ENCODE results near the gene ADAMTS9. TPM values are rescaled to one million over a fixed set of nuclear protein-coding genes. Genes with fewer than 3 reads are reported as not detected.

ADAMTS9 gene
- total and polyA plus RNA-seq, 5 experiments from 2014 or later: not detected

DNA sequence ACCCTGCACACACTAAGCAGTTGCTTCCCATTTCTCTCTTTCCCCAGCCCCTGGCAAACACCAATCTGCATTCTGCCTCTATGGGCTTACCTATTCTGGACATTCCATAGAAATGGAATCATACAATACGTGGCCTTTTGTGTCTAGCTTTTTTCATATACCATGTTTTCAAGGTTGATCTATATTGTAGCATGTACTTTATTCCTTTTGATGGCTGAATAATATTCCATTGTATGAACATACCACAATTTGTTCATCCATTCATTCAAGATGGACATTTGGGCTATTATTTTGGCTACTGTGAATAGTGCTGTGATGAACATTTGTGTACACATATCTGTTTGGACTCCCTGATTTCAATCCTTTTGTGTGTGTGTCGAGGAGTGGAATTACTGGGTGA, 18.1 kb upstream of the ADAMTS9 start:
- peaks cover 0 to 7% (median 0%) of the 10 kb centered on the region in 3 donors for H3K36me3 Mint-ChIP-seq
- no peaks in the 10 kb centered on the region for H3K4me1 Mint-ChIP-seq
- POLR2A ChIA-PET: no interaction called here
- H3K27me3 Mint-ChIP-seq: peaks cover 0 to 1% (median 0%) of the 10 kb centered on the region in 5 donors
- ATAC-seq: no peak
- peaks cover 2 to 23% (median 9%) of the 10 kb centered on the region in 9 donors for H3K9me3 Mint-ChIP-seq
- no peak overlapping the region for H3K4me3 Mint-ChIP-seq
- H3K27ac Mint-ChIP-seq: no peak overlapping the region
- DNase-seq: no peak

DNA sequence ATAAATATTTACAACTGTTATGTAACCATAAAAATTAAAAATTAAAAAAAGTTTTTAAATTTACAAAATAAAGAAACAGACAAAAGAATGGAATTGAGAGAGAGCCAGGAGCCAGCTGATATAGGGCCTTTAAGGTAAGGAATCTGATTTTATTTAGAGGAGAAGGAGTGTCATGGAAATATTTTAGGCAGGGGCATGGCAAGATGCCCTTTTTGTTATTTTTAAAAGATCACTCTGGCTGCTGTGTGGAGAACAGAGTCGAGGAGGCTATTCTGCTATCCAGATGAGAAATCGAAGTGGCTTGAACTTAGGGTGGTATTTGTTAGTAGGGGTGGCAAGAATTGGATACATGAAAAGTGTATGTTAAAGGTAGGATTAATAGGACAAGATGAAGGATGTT, 9.1 kb upstream of the ADAMTS9 start:
- Mint-ChIP-seq H3K27me3 (peaks cover 1 to 14% (median 8%) of the 10 kb centered on the region in 5 donors), H3K9me3 (peaks cover 0 to 14% (median 2%) of the 10 kb centered on the region in 9 donors), H3K36me3 (no peaks in the 10 kb centered on the region), H3K4me1 (no peaks in the 10 kb centered on the region), H3K27ac (no peak overlapping the region), H3K4me3 (no peak overlapping the region)
- no peak for ATAC-seq
- POLR2A ChIA-PET: no interaction called here
- DNase-seq: no peak

DNA sequence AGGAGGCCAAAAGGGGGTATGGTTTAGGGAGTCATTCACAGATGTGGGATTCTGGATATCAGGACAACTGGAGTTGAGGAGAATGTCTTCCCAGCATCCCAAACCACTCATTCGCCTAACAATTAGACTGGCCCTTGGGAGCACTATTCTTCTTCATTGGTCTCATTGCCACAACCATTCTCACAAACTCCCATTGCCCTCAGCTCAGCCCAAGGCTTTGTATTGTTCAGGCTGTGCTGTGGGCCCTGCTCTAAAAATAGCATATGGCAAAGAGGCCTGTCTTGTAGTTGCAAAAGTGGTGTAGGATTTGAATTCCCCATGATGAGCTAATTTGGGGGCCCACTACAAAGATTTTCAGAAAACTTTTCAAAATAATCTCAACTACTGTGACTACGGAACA, 6.3 kb upstream of the ADAMTS9 start:
- POLR2A ChIA-PET: no interaction called here
- DNase-seq: no peak
- H3K9me3 Mint-ChIP-seq: peaks cover 0 to 3% (median 0%) of the 10 kb centered on the region in 9 donors
- no peak overlapping the region for H3K4me3 Mint-ChIP-seq
- H3K27ac Mint-ChIP-seq: no peak overlapping the region
- H3K36me3 Mint-ChIP-seq: no peaks in the 10 kb centered on the region
- H3K4me1 Mint-ChIP-seq: no peaks in the 10 kb centered on the region
- no peak for ATAC-seq
- H3K27me3 Mint-ChIP-seq: peaks cover 3 to 30% (median 14%) of the 10 kb centered on the region in 5 donors

DNA sequence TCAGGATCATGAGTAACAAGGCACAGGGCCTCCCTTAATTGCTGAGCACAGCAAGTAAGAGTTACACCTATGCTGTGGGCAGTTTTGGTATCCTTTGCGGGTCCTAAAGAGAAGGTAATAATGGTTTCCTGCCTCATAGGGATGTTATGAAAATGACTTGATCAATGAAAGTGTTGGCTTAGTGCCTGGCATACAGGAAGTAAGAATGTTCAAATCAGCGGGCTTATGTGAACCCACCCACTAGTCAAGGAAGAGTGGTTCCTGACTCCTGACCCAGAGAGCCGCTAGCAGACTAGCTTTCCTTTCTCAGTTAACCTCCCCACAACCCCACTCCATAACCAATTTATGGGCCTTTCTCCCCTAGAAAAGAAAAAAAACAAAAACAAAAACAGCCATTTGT, 5.2 kb upstream of the ADAMTS9 start:
- Mint-ChIP-seq H3K27me3 (peaks cover 8 to 39% (median 22%) of the 10 kb centered on the region in 5 donors), H3K4me3 (no peak overlapping the region), H3K36me3 (no peaks in the 10 kb centered on the region), H3K27ac (no peak overlapping the region), H3K9me3 (peaks cover 0 to 3% (median 0%) of the 10 kb centered on the region in 9 donors), H3K4me1 (peaks cover 3 to 7% (median 4%) of the 10 kb centered on the region in 4 donors)
- POLR2A ChIA-PET: no interaction called here
- ATAC-seq (no peak), DNase-seq (no peak)

DNA sequence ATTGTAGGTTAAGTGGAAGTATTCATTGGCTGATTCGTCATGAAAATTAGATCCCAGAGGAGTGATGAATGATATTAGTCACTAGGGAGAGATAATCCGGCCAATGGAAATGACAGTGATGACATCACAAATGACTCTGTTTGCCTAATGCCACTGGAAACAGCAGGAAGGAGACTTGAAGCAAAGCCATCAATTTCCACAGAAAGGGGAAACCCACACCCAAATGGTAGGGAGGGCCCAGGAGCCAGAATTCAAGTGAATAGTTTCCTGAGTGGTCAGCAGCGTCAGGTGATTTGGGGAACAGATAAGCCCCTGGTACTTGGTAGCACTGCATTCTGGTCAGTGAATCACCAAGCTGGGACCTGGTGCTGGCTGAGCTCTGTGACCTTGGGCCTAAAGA, 3.3 kb upstream of the ADAMTS9 start:
- no peak overlapping the region for H3K27ac Mint-ChIP-seq
- no peak for ATAC-seq
- peaks cover 0 to 5% (median 0%) of the 10 kb centered on the region in 9 donors for H3K9me3 Mint-ChIP-seq
- peaks cover 18 to 55% (median 31%) of the 10 kb centered on the region in 5 donors for H3K27me3 Mint-ChIP-seq
- no peaks in the 10 kb centered on the region for H3K36me3 Mint-ChIP-seq
- DNase-seq: no peak
- peaks cover 6 to 16% (median 11%) of the 10 kb centered on the region in 4 donors for H3K4me1 Mint-ChIP-seq
- H3K4me3 Mint-ChIP-seq: no peak overlapping the region
- POLR2A ChIA-PET: no interaction called here

DNA sequence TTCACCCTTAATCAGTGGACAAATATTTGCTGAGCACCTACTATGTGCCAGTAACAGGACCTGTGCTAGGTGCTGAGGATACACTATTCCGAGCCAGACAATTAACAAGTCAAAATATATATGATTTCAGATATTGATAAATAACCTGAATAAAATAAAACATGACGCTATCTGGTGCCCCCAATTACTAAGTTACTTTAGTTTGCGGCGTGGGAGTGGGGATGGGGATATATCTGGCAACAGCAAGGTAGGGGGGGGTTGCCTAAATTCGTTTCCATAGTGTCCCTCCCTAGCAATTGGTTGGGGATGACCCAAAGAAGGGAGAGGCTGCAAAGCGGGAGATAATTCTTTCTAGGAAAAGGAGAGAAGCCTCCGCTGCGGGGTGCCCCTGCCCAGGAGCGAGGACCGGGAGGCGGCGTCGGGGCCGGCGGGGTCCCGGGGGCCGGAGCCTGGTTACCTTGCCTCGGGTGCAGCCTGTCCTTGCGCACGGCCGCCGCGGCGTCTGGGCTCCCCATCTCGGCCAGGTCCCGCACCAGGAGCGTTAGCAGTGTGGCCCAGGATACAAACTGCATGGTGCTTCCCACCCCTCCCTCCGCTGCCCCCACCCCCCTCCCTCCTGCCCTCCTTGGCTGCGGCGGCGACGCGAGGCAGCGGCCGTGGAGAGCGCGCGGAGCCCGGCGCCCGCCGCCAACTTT, 567 bp downstream of the ADAMTS9 start:
- no peak overlapping the region for H3K27ac Mint-ChIP-seq
- H3K4me1 Mint-ChIP-seq: peaks cover 6 to 17% (median 11%) of the 10 kb centered on the region in 4 donors
- H3K4me3 Mint-ChIP-seq: peak overlapping the region in 2 of 10 donors; percentile 41 to 62
- H3K9me3 Mint-ChIP-seq: peaks cover 0 to 5% (median 0%) of the 10 kb centered on the region in 9 donors
- peaks cover 30 to 82% (median 44%) of the 10 kb centered on the region in 5 donors for H3K27me3 Mint-ChIP-seq
- no peak for DNase-seq
- no peak for ATAC-seq
- H3K36me3 Mint-ChIP-seq: no peaks in the 10 kb centered on the region
- POLR2A ChIA-PET: no interaction called here

DNA sequence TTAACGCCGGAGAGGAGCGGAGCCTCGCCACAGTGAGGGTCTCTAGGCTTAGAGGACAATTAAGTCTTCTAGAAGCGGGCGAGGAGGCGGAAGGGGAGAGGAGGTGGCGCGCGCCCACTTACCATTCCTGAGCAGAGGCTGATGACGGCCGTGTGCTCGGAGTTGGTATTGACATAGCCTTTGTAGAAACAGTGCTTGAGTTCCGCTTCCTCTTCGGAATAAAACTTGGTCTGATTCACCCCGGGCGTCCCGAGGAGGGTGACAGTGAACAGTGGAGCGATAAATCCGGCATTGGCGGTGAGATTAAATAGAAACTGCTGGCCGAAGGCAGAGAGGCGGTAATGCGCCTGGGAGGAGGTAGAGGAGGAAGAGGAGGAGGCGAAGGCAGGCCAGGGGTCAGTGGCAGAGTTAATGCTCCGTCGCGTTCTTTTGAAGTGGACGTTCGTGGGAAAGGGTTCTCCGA, 1.3 kb downstream of the ADAMTS9 start:
- H3K27me3 Mint-ChIP-seq: peaks cover 29 to 75% (median 46%) of the 10 kb centered on the region in 5 donors
- H3K4me1 Mint-ChIP-seq: peaks cover 6 to 17% (median 11%) of the 10 kb centered on the region in 4 donors
- peak overlapping the region in 5 of 10 donors; percentile 6 to 41 (median 30) for H3K4me3 Mint-ChIP-seq
- POLR2A ChIA-PET: no interaction called here
- DNase-seq (no peak), ATAC-seq (no peak)
- H3K27ac Mint-ChIP-seq: peak overlapping the region in 1 of 10 donors; percentile 56
- H3K36me3 Mint-ChIP-seq: no peaks in the 10 kb centered on the region
- peaks cover 0 to 5% (median 0%) of the 10 kb centered on the region in 9 donors for H3K9me3 Mint-ChIP-seq

DNA sequence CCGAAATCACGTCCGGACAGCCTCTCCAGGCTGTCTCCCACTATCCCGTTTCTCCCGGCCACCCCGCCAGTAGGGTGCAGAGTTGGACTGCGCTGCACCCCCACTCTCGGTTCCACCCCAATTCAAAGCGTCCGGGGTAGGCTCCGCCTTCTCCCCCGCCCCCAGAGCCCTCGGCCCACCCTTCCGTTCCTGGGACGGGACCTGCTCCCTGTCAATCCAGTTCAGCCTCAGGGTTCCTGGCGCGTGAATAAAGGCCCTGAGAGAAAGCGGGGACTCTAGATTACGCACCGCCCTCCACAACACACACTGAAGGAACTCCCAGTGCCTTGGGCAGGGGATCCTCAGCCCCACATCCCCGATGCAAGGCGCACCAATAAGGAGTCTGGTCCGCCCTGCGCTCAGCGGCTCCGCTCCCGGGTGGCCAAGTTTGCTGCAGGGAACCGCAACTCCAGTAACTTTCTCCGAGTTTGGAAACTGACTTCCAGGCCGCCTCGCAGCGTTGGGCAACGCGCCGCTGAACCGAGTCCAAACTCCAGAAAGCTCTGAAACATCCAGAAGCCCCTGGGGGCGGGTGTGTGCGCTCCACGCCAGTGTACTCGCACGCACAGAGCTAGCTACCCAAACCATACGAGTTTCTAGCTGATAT, 1.9 kb downstream of the ADAMTS9 start:
- ATAC-seq: no peak
- POLR2A ChIA-PET: no interaction called here
- H3K9me3 Mint-ChIP-seq: peaks cover 0 to 5% (median 0%) of the 10 kb centered on the region in 9 donors
- no peak for DNase-seq
- H3K4me3 Mint-ChIP-seq: peak overlapping the region in 1 of 10 donors; percentile 41
- H3K27me3 Mint-ChIP-seq: peaks cover 28 to 69% (median 46%) of the 10 kb centered on the region in 5 donors
- H3K4me1 Mint-ChIP-seq: peaks cover 6 to 17% (median 11%) of the 10 kb centered on the region in 4 donors
- H3K27ac Mint-ChIP-seq: peak overlapping the region in 1 of 10 donors; percentile 56
- no peaks in the 10 kb centered on the region for H3K36me3 Mint-ChIP-seq

DNA sequence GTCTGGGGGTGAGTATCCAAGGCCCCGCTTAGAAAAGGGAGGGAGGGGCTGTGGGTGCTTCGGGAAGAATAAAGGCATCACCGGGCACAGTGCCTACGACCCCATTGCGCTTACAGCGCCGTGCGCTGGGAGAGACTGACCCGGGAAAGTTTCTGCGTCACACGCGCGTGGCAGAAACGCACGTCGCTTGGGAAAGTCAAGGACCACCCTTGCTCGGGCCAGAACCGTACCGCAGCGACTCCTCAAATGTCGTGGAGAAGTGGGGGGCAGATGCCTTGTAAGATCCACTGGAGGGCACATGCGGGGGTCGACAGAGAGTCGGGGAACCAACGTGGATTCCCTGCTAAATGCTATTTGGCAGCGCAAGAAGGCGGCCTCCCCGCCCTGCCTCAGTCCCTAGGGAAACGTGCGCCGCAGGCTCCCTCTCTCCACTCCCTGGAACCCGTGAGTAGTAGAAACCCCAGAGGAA, 2.4 kb downstream of the ADAMTS9 start:
- no peak overlapping the region for H3K27ac Mint-ChIP-seq
- H3K4me1 Mint-ChIP-seq: peaks cover 6 to 17% (median 11%) of the 10 kb centered on the region in 4 donors
- H3K9me3 Mint-ChIP-seq: peaks cover 0 to 5% (median 0%) of the 10 kb centered on the region in 9 donors
- no peaks in the 10 kb centered on the region for H3K36me3 Mint-ChIP-seq
- no peak for ATAC-seq
- POLR2A ChIA-PET: no interaction called here
- DNase-seq: no peak
- H3K4me3 Mint-ChIP-seq: no peak overlapping the region
- peaks cover 28 to 64% (median 46%) of the 10 kb centered on the region in 5 donors for H3K27me3 Mint-ChIP-seq

DNA sequence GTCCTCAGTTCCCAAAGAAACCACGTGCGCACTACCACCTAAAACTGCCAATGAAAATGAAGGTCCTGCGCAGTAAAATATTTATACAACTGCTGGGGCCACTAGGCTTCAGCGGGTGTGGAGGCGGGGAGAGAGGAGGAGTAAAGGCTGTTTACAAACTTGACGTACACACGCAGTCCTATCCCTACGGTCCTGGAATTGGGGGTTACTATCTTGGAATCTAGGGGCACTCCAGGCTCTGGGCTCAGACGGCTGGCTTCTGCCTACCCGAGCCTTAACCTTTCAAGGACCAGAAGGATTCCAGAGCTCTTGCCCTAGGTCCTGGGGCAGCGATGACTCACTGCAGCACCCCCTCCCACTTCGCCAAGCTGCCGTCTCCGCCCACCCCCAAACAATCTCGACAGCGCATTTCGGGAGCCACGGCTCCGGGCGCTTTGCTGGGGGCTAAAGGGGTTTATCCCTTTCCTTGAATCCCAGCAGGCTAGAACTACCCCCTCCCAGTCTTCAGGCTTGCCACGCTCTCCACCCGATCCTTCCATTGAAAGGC, 3.0 kb downstream of the ADAMTS9 start:
- H3K4me3 Mint-ChIP-seq: no peak overlapping the region
- ATAC-seq: no peak
- H3K36me3 Mint-ChIP-seq: no peaks in the 10 kb centered on the region
- H3K4me1 Mint-ChIP-seq: peaks cover 6 to 17% (median 11%) of the 10 kb centered on the region in 4 donors
- H3K9me3 Mint-ChIP-seq: peaks cover 0 to 5% (median 0%) of the 10 kb centered on the region in 9 donors
- H3K27ac Mint-ChIP-seq: no peak overlapping the region
- H3K27me3 Mint-ChIP-seq: peaks cover 28 to 58% (median 42%) of the 10 kb centered on the region in 5 donors
- POLR2A ChIA-PET: no interaction called here
- DNase-seq: no peak

DNA sequence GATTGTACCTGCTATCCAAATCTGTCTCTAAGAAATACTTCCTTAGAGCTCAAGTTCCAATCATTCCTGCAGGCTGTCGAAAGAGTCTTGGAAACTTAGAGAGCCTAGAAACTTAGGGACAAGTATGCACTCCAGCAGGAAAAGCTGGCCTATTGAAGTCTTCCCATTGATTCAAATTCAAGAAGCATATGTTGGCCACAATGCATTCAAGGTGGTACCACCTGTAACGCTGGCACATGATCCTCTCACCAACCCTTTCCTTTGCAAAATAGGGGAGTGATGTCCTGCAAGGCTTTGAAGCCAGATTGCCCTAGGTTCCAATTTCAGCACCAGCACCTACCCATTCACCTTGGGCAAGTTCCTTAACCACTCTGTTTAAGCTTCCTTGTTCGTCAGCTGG, 6.0 kb downstream of the ADAMTS9 start:
- Mint-ChIP-seq H3K27ac (no peak overlapping the region), H3K27me3 (peaks cover 19 to 40% (median 27%) of the 10 kb centered on the region in 5 donors), H3K36me3 (no peaks in the 10 kb centered on the region), H3K4me1 (peaks cover 2 to 9% (median 6%) of the 10 kb centered on the region in 4 donors), H3K9me3 (peaks cover 0 to 4% (median 0%) of the 10 kb centered on the region in 9 donors), H3K4me3 (no peak overlapping the region)
- ATAC-seq (no peak), DNase-seq (no peak)
- POLR2A ChIA-PET: no interaction called here

DNA sequence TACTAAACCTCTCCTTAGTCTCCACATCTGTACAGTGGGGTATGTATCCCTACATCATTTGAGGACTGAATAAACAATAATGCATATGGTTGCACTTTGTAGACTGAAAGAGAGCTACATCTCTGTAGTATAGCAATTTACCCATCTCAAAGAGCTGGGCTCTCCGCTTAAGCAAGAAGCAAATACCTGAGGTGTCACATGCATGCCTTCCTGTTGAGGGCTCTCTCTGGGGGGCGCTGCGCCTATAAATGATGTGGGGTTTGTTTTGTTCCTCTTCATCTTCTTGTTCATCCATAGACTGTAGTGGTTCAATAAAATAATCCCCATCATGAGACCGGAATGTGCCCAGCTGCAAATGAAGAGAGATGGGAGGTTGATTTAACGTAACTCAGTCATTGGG, 6.8 kb downstream of the ADAMTS9 start:
- Mint-ChIP-seq H3K4me1 (peaks cover 0 to under 1% (median 0%) of the 10 kb centered on the region in 4 donors), H3K27me3 (peaks cover 12 to 32% (median 19%) of the 10 kb centered on the region in 5 donors), H3K4me3 (no peak overlapping the region), H3K9me3 (peaks cover 0 to 9% (median 0%) of the 10 kb centered on the region in 9 donors), H3K27ac (no peak overlapping the region), H3K36me3 (no peaks in the 10 kb centered on the region)
- DNase-seq (no peak), ATAC-seq (no peak)
- POLR2A ChIA-PET: no interaction called here

DNA sequence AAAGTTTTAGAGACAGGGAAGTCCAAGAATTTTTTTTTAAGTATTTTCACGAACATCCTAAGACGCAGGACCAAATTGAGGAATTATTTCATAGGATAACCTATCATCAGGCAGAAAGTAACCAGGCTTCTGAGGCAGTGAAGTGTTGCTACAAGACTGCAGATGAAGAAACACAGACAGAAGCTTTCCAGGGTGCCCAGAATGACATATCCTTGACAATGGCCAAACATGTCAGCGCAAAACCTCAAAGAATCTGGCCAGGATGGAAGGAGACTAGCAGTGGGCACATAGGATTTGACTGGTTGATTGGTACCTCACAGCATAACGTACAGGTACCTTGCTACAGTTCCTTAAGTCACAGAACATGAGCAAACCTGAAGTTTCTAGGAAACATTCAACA, 7.5 kb downstream of the ADAMTS9 start:
- ATAC-seq (no peak), DNase-seq (no peak)
- Mint-ChIP-seq H3K4me1 (no peaks in the 10 kb centered on the region), H3K27me3 (peaks cover 10 to 25% (median 18%) of the 10 kb centered on the region in 5 donors), H3K27ac (no peak overlapping the region), H3K36me3 (no peaks in the 10 kb centered on the region), H3K4me3 (no peak overlapping the region), H3K9me3 (peaks cover 0 to 9% (median 0%) of the 10 kb centered on the region in 9 donors)
- POLR2A ChIA-PET: no interaction called here

Measured in naive thymus-derived CD8-positive, alpha-beta T cell (primary cell).